Right lobe of liver (tissue), 4 donors: ENCODE data around the gene DCC.

ENCODE experiments used
- POLR2A ChIP-seq: fragments of 450-650 bp; IDR thresholded peaks from one replicate; pipeline ENCODE4 v1.6.1; 2017; ENCODE audit warnings: antibody characterized with exemption, mild to moderate bottlenecking
- TF ChIP-seq, protein P1 (sequence below), 4 donors: fragments of 200-600 bp in 3 of 4; fragments of 450-650 bp in 1 of 4; IDR thresholded peaks; one replicate each; pipeline versions ENCODE4 v1.5.1 to v1.8.0; 2016 to 2022; ENCODE audit warnings: antibody characterized with exemption in 4 of 4, mild to moderate bottlenecking in 2 of 4
- donor health status: DM: no; HTN: no; CAD: no.
- donor health status: DM: no; HTN: no; CAD: no.
- donor health status: DM: no; HTN: yes; CAD: no.

DNA sequence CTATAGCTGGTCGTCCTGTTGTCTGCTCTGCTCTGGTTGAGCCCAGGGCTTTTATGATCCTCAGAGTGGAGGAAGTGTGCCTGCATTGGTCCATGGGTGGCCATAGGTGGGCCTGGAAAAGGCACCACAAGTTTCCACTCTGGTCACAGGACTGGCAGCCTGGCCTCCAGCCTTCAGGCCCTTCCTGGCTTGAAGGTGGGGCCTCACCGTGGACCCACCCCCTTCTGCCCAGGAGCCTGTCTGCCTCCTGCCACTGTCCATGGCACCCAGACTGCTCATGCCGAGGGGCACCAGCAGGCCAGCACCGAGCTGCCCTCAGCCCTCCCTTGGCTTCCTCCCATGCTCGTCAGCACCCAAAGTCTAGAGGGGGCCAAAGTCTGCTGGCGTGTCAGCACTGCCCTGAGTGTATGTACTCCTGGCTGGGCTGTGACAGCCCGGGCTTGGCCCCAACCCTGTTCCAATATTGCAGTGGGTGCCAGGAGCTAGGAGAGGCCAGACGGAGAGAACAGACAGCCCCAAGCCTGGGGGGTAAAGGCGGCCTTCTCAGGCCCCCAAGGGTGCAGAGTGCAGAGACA is 529.4 kb downstream of the DCC start:
- TF ChIP-seq POLR2A = no peak
- TF ChIP-seq, protein P1, sequence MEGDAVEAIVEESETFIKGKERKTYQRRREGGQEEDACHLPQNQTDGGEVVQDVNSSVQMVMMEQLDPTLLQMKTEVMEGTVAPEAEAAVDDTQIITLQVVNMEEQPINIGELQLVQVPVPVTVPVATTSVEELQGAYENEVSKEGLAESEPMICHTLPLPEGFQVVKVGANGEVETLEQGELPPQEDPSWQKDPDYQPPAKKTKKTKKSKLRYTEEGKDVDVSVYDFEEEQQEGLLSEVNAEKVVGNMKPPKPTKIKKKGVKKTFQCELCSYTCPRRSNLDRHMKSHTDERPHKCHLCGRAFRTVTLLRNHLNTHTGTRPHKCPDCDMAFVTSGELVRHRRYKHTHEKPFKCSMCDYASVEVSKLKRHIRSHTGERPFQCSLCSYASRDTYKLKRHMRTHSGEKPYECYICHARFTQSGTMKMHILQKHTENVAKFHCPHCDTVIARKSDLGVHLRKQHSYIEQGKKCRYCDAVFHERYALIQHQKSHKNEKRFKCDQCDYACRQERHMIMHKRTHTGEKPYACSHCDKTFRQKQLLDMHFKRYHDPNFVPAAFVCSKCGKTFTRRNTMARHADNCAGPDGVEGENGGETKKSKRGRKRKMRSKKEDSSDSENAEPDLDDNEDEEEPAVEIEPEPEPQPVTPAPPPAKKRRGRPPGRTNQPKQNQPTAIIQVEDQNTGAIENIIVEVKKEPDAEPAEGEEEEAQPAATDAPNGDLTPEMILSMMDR (IDR thresholded peaks at IDR 0.05) = no peak
